Ovary (tissue), 9 donors: ENCODE measurements around the gene VSIG4. TPM values are rescaled to one million over a fixed set of nuclear protein-coding genes. Genes with fewer than 3 reads are reported as not detected.

Experiments used
- DNase-seq, 5 donors: peaks; one replicate each; pipeline ENCODE4 v3.0.0-alpha.2; 2019 to 2020
- H3K27ac ChIP-seq, 2 donors: fragments of 200-600 bp; one replicate each; pipeline versions ENCODE4 v1.5.1 to v1.8.0; 2019 to 2022
- H3K27me3 ChIP-seq: fragments of 200-600 bp; one replicate; pipeline ENCODE4 v1.8.0; 2022
- H3K36me3 ChIP-seq: fragments of 200-600 bp; sonication (generic); one replicate; pipeline ENCODE4 v1.5.1; 2019
- H3K4me1 ChIP-seq: one replicate; pipeline ENCODE4 v1.8.1; 2013; ENCODE audit warnings: mild to moderate bottlenecking, moderate library complexity; ENCODE audit not compliant: insufficient read depth
- H3K4me3 ChIP-seq: fragments of 200-600 bp; sonication (generic); one replicate; pipeline ENCODE4 v1.5.1; 2017
- H3K9me3 ChIP-seq, 2 donors: fragments of 200-600 bp in 1 of 2; sonication (generic) in 1 of 2; one replicate each; pipeline versions ENCODE4 v1.5.1 to v1.8.1; 2013 to 2019; ENCODE audit warnings: mild to moderate bottlenecking in 1 of 2, moderate library complexity in 1 of 2
- EP300 ChIP-seq: sonication (generic); formaldehyde crosslinking; IDR thresholded peaks from one replicate; pipeline ENCODE4 v1.6.1; 2017; ENCODE audit warnings: antibody characterized with exemption
- POLR2A ChIP-seq: fragments of 450-650 bp; IDR thresholded peaks from one replicate; pipeline ENCODE4 v1.6.1; 2017; ENCODE audit warnings: antibody characterized with exemption, mild to moderate bottlenecking, moderate library complexity
- WGBS, 3 donors: extraction: QIAGEN DNeasy Blood & Tissue Kit in 1 of 3; methylation state at CpG; one replicate each; pipeline versions ENCODE4 v1.1.5 to v1.1.7; 2013 to 2017; 5-methylcytosine and 5-hydroxymethylcytosine counted together
- intact Hi-C, 4 donors: fragments of 100-400 bp; cut with DNase I; formaldehyde crosslinking; loops; one replicate each; pipeline versions ENCODE4 v1.11.0 to v1.15.1; 2022 to 2023
- polyA plus RNA-seq, 2 donors: library from polyadenylated mRNA; stranded (reverse); fragments of 200-250 nt in 1 of 2; fragments of 350-450 nt in 1 of 2; fragmentation: Illumina TruSeq in 1 of 2; extraction: RNeasy Lipid Tissue Mini Kit (QIAGEN cat#74804) in 1 of 2; gene quantifications; one replicate each; pipeline ENCODE4 v1.2.3, GENCODE V29; 2013 to 2014
- total RNA-seq, 7 donors: library from RNA; depleted of rRNA in 2 of 7; stranded (reverse); fragments of >200 nt in 2 of 7; fragmentation: NEBNext Ultra II Directional in 3 of 7; extraction: Animal tissue kit (Norgen Biotek cat#: 25700) in 3 of 7; gene quantifications; one replicate each; pipeline versions ENCODE4 v1.1.0 to v1.2.4, GENCODE V29; 2016 to 2023
- TF ChIP-seq, protein P1 (sequence below), 3 donors: fragments of 450-650 bp in 2 of 3; fragments of 200-600 bp in 1 of 3; IDR thresholded peaks; one replicate each; pipeline versions ENCODE4 v1.5.1 to v1.8.0; 2016 to 2022; ENCODE audit warnings: antibody characterized with exemption in 3 of 3, mild to moderate bottlenecking in 1 of 3
- donor health status: DM: no; HTN: no; CAD: no; lungs with moderate emphysema.
- donor health status: DM: no; HTN: no; CAD: no.
- donor health status: Bipolar disorder and iron deficiency.
- donor health status: DM: yes; HTN: yes; CAD: no.
- donor health status: DM: no; HTN: no; CAD: no.
- donor health status: DM: yes; HTN: yes; CAD: no.

Gene VSIG4
- total and polyA plus RNA-seq, 9 donors: 4.4 to 92.5 (median 30.3) TPM

DNA sequence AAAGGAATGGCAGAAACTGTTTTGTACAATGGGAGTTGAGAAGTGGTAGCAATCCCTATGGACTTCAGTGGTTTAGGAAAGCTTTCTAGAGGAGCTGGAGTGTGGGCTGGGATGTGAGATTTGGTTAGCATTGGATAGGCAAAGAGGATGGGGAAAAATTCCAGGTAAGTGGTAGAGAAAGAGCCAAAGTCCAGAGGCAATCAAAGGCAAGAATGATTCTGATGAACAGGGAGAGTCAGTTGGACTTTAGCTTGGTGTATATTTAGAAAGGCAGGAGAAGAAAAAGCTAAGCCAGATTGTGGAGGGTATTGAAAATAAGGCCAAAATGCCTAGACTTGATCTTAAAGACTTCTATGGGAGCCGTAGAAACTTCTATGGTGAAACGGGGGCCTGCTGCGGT, 3.7 kb upstream of the VSIG4 start:
- DNase-seq: no peak
- TF ChIP-seq, protein P1, sequence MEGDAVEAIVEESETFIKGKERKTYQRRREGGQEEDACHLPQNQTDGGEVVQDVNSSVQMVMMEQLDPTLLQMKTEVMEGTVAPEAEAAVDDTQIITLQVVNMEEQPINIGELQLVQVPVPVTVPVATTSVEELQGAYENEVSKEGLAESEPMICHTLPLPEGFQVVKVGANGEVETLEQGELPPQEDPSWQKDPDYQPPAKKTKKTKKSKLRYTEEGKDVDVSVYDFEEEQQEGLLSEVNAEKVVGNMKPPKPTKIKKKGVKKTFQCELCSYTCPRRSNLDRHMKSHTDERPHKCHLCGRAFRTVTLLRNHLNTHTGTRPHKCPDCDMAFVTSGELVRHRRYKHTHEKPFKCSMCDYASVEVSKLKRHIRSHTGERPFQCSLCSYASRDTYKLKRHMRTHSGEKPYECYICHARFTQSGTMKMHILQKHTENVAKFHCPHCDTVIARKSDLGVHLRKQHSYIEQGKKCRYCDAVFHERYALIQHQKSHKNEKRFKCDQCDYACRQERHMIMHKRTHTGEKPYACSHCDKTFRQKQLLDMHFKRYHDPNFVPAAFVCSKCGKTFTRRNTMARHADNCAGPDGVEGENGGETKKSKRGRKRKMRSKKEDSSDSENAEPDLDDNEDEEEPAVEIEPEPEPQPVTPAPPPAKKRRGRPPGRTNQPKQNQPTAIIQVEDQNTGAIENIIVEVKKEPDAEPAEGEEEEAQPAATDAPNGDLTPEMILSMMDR (IDR thresholded peaks at IDR 0.05): no peak
- TF ChIP-seq POLR2A (no peak), EP300 (no peak)
- Histone ChIP-seq H3K36me3 (no peaks in the 10 kb centered on the region), H3K27ac (no peak overlapping the region), H3K9me3 (no peaks in the 10 kb centered on the region), H3K27me3 (no peaks in the 10 kb centered on the region), H3K4me1 (no peaks in the 10 kb centered on the region), H3K4me3 (no peak overlapping the region)
- WGBS, 3 donors: 78 to 87% (median 79%) methylated on average over 3 of the region's 3 CpGs
- intact Hi-C loops: no loop called here

DNA sequence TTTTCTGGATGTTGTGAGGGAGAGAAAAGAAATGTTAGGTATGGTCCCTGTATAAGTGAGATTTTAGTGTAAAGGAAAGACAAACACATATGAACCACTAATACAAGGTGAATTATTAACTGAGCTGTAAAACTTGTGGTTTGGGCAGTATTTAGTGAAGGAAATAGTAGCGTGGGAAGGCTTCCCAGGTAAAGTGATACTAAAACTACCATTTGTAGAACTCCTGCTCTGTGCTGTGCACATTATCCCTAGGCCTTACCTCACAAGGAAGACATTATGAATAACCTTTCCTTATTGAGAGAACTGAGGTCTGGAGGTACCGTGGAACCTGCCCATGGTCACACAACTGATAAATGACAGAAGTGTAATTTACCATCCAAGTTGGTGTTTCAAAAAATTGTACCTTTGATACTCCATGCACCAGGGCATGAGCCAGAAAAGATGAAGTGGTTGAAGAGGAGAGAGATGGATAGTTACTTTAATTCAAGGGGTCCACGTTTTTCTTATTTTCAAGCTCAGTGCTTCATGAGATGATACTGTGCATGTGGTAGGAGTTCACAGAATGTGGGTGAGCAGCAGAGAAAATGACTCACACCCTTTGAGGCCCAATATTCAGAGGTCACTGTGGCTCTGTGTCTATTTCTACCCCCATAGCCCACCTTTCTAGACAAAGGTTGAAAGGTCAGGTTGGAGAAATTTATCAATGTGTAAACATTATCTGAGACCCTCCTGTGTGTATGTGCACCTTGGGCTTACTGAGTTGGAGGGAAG, 2.6 kb upstream of the VSIG4 start:
- Histone ChIP-seq H3K9me3 (no peaks in the 10 kb centered on the region), H3K27ac (no peak overlapping the region), H3K4me3 (no peak overlapping the region), H3K27me3 (no peaks in the 10 kb centered on the region), H3K4me1 (no peaks in the 10 kb centered on the region), H3K36me3 (no peaks in the 10 kb centered on the region)
- no peak for DNase-seq
- no peak for TF ChIP-seq POLR2A
- TF ChIP-seq, protein P1 (IDR thresholded peaks at IDR 0.05): no peak
- TF ChIP-seq EP300: no peak
- 50 to 58% (median 53%) methylated on average over 3 of the region's 3 CpGs for WGBS, 3 donors
- intact Hi-C loops: no loop called here

DNA sequence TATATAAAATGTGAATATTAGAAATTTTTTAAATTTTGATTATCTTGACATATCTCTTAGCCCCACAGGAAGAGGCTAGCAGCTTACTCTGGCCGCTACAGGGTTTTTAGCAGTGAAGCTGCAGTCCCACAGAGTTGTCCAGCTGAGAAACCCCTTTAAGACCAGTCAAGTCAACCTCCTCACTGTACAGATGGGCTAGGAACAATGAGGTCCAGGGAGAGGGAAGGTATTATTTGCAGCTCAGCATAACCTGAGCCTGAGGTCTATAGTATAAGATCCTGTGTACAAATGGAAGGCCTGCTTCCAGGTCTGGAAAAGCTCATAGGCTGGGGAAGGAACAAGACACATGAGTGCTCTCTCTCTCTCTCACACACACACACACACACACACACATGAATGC, 1.8 kb downstream of the VSIG4 start:
- TF ChIP-seq POLR2A (no peak), EP300 (no peak)
- TF ChIP-seq, protein P1 (IDR thresholded peaks at IDR 0.05): no peak

DNA sequence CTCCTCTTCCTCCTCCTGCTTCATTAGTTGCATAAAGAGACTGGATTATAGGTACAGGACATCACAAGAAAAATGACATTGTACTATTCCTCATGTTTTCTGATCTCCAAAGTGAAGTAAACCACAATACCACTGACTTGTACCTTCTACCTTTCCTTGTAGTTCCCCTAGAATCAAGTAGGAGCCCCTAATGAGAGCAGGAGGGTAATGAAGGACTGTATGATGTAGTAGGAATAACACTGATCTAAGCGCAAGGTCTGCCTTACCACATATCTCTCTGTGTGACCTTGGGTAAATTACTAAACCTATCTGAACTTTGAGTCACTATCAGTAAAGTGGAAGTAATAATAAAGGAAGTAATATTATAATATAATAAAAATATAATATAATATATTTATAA, 3.6 kb downstream of the VSIG4 start:
- WGBS, 3 donors: 87 to 90% (median 88%) methylated on average over 1 of the region's 1 CpG
- intact Hi-C loops: no loop called here
- no peak overlapping the region for H3K4me3 ChIP-seq
- no peak overlapping the region for H3K27ac ChIP-seq
- no peaks in the 10 kb centered on the region for H3K36me3 ChIP-seq
- no peaks in the 10 kb centered on the region for H3K27me3 ChIP-seq
- no peak for DNase-seq
- TF ChIP-seq, protein P1 (IDR thresholded peaks at IDR 0.05): no peak
- TF ChIP-seq EP300 (no peak), POLR2A (no peak)
- no peaks in the 10 kb centered on the region for H3K4me1 ChIP-seq
- H3K9me3 ChIP-seq: no peaks in the 10 kb centered on the region

More for the DNA sequence above, 1.8 kb downstream of the VSIG4 start:
- H3K36me3 ChIP-seq: no peaks in the 10 kb centered on the region
- no peak overlapping the region for H3K4me3 ChIP-seq
- WGBS, 3 donors: 71 to 85% (median 78%) methylated on average over 1 of the region's 1 CpG
- H3K27ac ChIP-seq: no peak overlapping the region
- no peaks in the 10 kb centered on the region for H3K4me1 ChIP-seq
- no peaks in the 10 kb centered on the region for H3K9me3 ChIP-seq
- H3K27me3 ChIP-seq: no peaks in the 10 kb centered on the region
- intact Hi-C loops: no loop called here
- no peak for DNase-seq
